Measurements from ENCODE around the gene SNX30.

GRCh38 chr9:112764344-112764743 is 13.8 kb downstream of the SNX30 start:
- no peak for TF ChIP-seq CTCF (IDR thresholded peaks at IDR 0.05; ENCODE audit: poor library complexity)
- TF ChIP-seq EZH2 (IDR thresholded peaks at IDR 0.05; ENCODE audit: borderline replicate concordance): no peak

Data from hepatocyte (in vitro differentiated cells).